ENCODE results near the gene OXLD1.

DNA sequence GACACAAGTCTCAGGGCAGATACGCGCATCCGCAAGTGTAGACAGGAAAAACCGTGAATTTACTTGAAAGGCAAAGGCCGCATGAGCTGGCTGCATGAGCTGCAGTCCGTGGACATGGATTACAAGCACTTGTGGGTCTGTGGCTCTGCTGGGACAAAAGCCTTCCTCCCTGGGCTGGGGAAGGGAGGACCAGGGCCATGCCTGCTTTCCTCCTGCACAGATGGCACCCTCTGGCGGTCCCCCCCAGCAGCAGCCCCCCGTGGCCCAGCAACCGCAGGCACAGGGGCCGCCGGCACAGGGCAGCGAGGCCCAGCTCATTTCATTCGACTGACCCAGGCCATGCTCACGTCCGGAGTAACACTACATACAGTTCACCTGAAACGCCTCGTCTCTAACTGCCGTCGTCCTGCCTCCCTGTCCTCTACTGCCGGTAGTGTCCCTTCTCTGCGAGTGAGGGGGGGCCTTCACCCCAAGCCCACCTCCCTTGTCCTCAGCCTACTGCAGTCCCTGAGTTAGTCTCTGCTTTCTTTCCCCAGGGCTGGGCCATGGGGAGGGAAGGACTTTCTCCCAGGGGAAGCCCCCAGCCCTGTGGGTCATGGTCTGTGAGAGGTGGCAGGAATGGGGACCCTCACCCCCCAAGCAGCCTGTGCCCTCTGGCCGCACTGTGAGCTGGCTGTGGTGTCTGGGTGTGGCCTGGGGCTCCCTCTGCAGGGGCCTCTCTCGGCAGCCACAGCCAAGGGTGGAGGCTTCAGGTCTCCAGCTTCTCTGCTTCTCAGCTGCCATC is 35.1 kb upstream of the OXLD1 start:
- TF ChIP-seq POLR2AphosphoS5 (IDR thresholded peaks at IDR 0.05; ENCODE audit: low read depth, low read length) (no peak), SIN3A (IDR thresholded peaks at IDR 0.05; ENCODE audit: borderline replicate concordance, insufficient read depth, low read depth, low read length) (no peak), TCF7L2 (IDR thresholded peaks at IDR 0.05; ENCODE audit: low read depth, low read length) (peak; percentile 41; the same call in 1 of the 2 replicates)
- TF ChIP-seq, protein P1, sequence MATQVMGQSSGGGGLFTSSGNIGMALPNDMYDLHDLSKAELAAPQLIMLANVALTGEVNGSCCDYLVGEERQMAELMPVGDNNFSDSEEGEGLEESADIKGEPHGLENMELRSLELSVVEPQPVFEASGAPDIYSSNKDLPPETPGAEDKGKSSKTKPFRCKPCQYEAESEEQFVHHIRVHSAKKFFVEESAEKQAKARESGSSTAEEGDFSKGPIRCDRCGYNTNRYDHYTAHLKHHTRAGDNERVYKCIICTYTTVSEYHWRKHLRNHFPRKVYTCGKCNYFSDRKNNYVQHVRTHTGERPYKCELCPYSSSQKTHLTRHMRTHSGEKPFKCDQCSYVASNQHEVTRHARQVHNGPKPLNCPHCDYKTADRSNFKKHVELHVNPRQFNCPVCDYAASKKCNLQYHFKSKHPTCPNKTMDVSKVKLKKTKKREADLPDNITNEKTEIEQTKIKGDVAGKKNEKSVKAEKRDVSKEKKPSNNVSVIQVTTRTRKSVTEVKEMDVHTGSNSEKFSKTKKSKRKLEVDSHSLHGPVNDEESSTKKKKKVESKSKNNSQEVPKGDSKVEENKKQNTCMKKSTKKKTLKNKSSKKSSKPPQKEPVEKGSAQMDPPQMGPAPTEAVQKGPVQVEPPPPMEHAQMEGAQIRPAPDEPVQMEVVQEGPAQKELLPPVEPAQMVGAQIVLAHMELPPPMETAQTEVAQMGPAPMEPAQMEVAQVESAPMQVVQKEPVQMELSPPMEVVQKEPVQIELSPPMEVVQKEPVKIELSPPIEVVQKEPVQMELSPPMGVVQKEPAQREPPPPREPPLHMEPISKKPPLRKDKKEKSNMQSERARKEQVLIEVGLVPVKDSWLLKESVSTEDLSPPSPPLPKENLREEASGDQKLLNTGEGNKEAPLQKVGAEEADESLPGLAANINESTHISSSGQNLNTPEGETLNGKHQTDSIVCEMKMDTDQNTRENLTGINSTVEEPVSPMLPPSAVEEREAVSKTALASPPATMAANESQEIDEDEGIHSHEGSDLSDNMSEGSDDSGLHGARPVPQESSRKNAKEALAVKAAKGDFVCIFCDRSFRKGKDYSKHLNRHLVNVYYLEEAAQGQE (IDR thresholded peaks at IDR 0.05; ENCODE audit: insufficient read depth in 1 of 2, low read depth in 2 of 2, low read length in 1 of 2), result no peak
- TF ChIP-seq, protein P2, sequence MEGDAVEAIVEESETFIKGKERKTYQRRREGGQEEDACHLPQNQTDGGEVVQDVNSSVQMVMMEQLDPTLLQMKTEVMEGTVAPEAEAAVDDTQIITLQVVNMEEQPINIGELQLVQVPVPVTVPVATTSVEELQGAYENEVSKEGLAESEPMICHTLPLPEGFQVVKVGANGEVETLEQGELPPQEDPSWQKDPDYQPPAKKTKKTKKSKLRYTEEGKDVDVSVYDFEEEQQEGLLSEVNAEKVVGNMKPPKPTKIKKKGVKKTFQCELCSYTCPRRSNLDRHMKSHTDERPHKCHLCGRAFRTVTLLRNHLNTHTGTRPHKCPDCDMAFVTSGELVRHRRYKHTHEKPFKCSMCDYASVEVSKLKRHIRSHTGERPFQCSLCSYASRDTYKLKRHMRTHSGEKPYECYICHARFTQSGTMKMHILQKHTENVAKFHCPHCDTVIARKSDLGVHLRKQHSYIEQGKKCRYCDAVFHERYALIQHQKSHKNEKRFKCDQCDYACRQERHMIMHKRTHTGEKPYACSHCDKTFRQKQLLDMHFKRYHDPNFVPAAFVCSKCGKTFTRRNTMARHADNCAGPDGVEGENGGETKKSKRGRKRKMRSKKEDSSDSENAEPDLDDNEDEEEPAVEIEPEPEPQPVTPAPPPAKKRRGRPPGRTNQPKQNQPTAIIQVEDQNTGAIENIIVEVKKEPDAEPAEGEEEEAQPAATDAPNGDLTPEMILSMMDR (IDR thresholded peaks at IDR 0.05), result peak; percentile 50; the same call in 1 of the 2 replicates

All from Panc1 (cell line).